Body of pancreas (tissue), 2 donors: ENCODE results near the gene MIEF1. TPM values are rescaled to one million over a fixed set of nuclear protein-coding genes. Genes with fewer than 3 reads are reported as not detected.

ENCODE experiments used
- total RNA-seq, 2 donors: library from RNA; depleted of rRNA; stranded (reverse); fragments of >200 nt; gene quantifications; one replicate each; pipeline ENCODE4 v1.1.0, GENCODE V29; 2016

Gene MIEF1
- total RNA-seq, 2 donors from 2014 or later = 9.1 to 14.8 TPM

Other genes with a start within 250 kb of the MIEF1 start
- 1,000 to 10,000 TPM; 1,625 to 1,893 TPM for gene RPL3, start 182.7 kb upstream of the MIEF1 start, total RNA-seq
- gene SYNGR1, start 152.3 kb upstream of the MIEF1 start, total RNA-seq = 10 to 100 TPM; 15.2 to 35.0 TPM
- 10 to 100 TPM; 14.0 to 17.8 TPM for gene TAB1, start 102.5 kb upstream of the MIEF1 start, total RNA-seq
- gene MGAT3, start 45.3 kb upstream of the MIEF1 start, total RNA-seq = 1 to 10 TPM in 1 of 2 donors, under 1 TPM in 1; 0.99 to 2.9 TPM
- gene ATF4, start 18.3 kb downstream of the MIEF1 start, total RNA-seq = 100 to 1,000 TPM; 262 to 356 TPM
- gene RPS19BP1, start 30.5 kb downstream of the MIEF1 start, total RNA-seq = 100 to 1,000 TPM in 1 of 2 donors, 10 to 100 TPM in 1; 87.2 to 141 TPM
- gene CACNA1I, start 68.5 kb downstream of the MIEF1 start, total RNA-seq = under 1 TPM; 0.33 to 0.52 TPM